T-helper 17 cell (primary cell): Measurements from ENCODE around the gene SPA17. TPM values are rescaled to one million over a fixed set of nuclear protein-coding genes. Genes with fewer than 3 reads are reported as not detected.

ENCODE experiments used
- ATAC-seq: fragments of 150-1000 bp; cut with Tn5 transposase; 2 replicates; pipeline ENCODE4 v1.10.0; 2021; ENCODE audit warnings: mild to moderate bottlenecking, moderate library complexity
- DNase-seq, 3 donors: peaks; one replicate each; pipeline versions ENCODE4 v3.0.0 to v3.0.0-alpha.2; 2020 to 2021
- H3K9me3 ChIP-seq: one replicate; pipeline ENCODE4 v1.7.0; 2013; ENCODE audit warnings: low read length, mild to moderate bottlenecking; ENCODE audit not compliant: control insufficient read depth, poor library complexity, severe bottlenecking
- H3K27ac Mint-ChIP-seq: one replicate; pipeline ENCODE4 v1.8.0; 2022; ENCODE audit warnings: mild to moderate bottlenecking, moderate library complexity, mixed read lengths
- H3K27me3 Mint-ChIP-seq: one replicate; pipeline ENCODE4 v1.8.0; 2022; ENCODE audit warnings: mixed read lengths
- H3K36me3 Mint-ChIP-seq: one replicate; pipeline ENCODE4 v1.8.0; 2022; ENCODE audit warnings: low read depth, mixed read lengths
- H3K4me1 Mint-ChIP-seq: one replicate; pipeline ENCODE4 v1.8.0; 2022; ENCODE audit warnings: mild to moderate bottlenecking, mixed read lengths
- H3K4me3 Mint-ChIP-seq: one replicate; pipeline ENCODE4 v1.8.0; 2022; ENCODE audit warnings: mild to moderate bottlenecking, moderate library complexity, mixed read lengths
- total RNA-seq, 4 donors: library from RNA in 2 of 4; stranded (reverse) in 2 of 4; gene quantifications; one replicate each; pipeline ENCODE4 v1.2.3 and lab custom pipeline; 2022 to 2026

Gene SPA17
- total RNA-seq, 2 donors from 2014 or later = 0.67 to 1.1 TPM

- H3K9me3 ChIP-seq = no peaks in the 10 kb centered on the region
- H3K36me3 Mint-ChIP-seq = peaks cover 5% of the 10 kb centered on the region
- peaks cover 4% of the 10 kb centered on the region for H3K4me1 Mint-ChIP-seq
- no peaks in the 10 kb centered on the region for H3K27me3 Mint-ChIP-seq
- ATAC-seq (peak; percentile 81), DNase-seq (peak in 1 of 3 donors; percentile 10)
- no peak overlapping the region for H3K27ac Mint-ChIP-seq
- no peak overlapping the region for H3K4me3 Mint-ChIP-seq
Observed at GRCh38 chr11:124644426-124645280, 29.1 kb upstream of the SPA17 start.

- DNase-seq = no peak
- Mint-ChIP-seq H3K36me3 (peaks cover 4% of the 10 kb centered on the region), H3K4me1 (peaks cover 4% of the 10 kb centered on the region), H3K27me3 (no peaks in the 10 kb centered on the region), H3K27ac (no peak overlapping the region), H3K4me3 (no peak overlapping the region)
- H3K9me3 ChIP-seq = no peaks in the 10 kb centered on the region
- no peak for ATAC-seq
Observed at GRCh38 chr11:124646148-124646547, 27.6 kb upstream of the SPA17 start.

DNA sequence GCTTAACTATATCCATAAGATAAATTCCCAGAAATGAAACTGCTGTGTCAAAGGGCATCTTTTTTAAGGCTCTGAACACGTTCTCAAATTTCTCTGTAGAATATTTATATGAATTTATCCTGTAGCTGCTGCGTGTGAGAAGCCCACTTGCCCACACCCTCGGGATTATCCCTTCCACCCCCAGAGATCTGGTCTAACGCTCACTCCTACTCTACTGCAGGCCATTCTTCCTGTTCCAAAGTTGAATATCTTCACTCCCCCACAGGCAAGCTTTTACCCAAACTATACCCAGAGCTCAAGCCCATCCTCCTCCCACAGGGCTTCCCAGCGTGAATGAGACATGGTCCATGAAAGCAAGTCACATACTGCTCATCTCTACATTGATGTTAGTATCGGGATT lies 25.1 kb upstream of the SPA17 start:
- no peak for ATAC-seq
- H3K9me3 ChIP-seq = no peaks in the 10 kb centered on the region
- Mint-ChIP-seq H3K4me1 (peaks cover 6% of the 10 kb centered on the region), H3K4me3 (no peak overlapping the region), H3K36me3 (peaks cover 11% of the 10 kb centered on the region), H3K27me3 (no peaks in the 10 kb centered on the region), H3K27ac (no peak overlapping the region)
- DNase-seq = no peak

DNA sequence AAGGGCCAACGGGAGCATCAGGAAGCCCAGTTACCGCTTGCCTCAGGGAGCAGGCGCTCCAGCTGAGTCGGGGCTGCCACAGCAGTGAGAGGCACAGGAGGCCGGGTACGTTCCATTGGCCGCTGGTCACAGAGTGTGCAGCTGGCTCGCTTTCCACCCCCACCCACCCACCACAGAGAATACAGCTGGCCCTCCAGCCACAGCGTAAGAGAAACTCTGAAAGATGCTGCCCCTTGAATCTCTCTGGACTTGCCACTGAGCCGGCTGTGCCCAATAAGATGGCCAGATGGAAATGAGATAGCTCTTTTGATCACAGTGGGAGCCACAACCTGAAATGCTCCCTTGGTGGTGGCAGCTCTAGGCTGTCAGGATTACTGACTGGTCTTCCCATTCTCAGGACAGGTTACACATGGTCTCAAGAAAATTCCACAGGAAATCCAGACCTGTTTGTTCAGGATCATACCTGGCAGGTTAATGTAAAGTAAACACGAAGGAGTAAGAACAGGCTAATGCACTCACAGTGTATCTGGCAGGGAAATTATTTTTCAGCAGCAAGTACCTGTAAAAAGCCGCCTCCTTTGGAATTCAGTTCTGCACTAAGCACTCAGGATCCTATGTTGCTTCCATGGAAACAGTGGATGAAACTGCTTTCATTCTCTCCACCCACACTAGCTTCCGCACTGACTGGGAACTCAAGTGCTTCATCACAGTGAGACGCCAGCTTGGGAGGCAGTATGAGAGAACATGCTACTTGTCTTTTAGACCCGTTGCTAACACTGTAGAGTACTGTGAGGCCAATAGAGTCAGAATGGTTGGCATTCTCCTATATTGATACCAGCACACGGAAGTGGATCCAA lies 16.7 kb upstream of the SPA17 start:
- Mint-ChIP-seq H3K27ac (no peak overlapping the region), H3K4me1 (peaks cover 2% of the 10 kb centered on the region), H3K4me3 (no peak overlapping the region), H3K27me3 (no peaks in the 10 kb centered on the region), H3K36me3 (peaks cover 9% of the 10 kb centered on the region)
- no peaks in the 10 kb centered on the region for H3K9me3 ChIP-seq
- ATAC-seq (no peak), DNase-seq (no peak)

DNA sequence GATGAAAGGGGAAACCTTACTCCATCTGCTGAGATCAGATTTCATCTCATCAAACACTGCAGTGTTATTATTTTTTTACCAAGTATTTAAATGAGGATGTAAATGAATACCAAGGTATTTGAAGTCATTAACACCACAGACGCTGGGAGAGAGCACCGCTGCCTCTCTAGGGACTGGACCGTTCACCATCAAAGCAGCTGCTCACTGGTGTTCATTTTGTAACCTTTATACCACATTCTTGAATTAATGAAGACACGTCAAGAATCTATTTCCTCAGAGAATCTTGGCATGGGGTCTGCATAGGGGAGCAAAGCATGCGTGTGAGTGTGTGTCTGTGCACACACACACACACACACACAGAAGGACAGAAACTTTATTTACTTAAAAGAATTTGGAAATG lies 15.8 kb upstream of the SPA17 start:
- peaks cover 9% of the 10 kb centered on the region for H3K36me3 Mint-ChIP-seq
- no peak overlapping the region for H3K27ac Mint-ChIP-seq
- no peak for ATAC-seq
- H3K4me1 Mint-ChIP-seq = no peaks in the 10 kb centered on the region
- H3K27me3 Mint-ChIP-seq = no peaks in the 10 kb centered on the region
- no peak for DNase-seq
- no peaks in the 10 kb centered on the region for H3K9me3 ChIP-seq
- no peak overlapping the region for H3K4me3 Mint-ChIP-seq

- Mint-ChIP-seq H3K27ac (no peak overlapping the region), H3K27me3 (no peaks in the 10 kb centered on the region), H3K36me3 (peaks cover 4% of the 10 kb centered on the region), H3K4me3 (no peak overlapping the region), H3K4me1 (no peaks in the 10 kb centered on the region)
- DNase-seq = no peak
- H3K9me3 ChIP-seq = no peaks in the 10 kb centered on the region
- ATAC-seq = no peak
Observed at GRCh38 chr11:124658501-124658900, 15.2 kb upstream of the SPA17 start.

GRCh38 chr11:124658986-124659385 lies 14.7 kb upstream of the SPA17 start:
- no peak for DNase-seq
- H3K9me3 ChIP-seq = no peaks in the 10 kb centered on the region
- no peak overlapping the region for H3K27ac Mint-ChIP-seq
- H3K4me3 Mint-ChIP-seq = no peak overlapping the region
- peaks cover 3% of the 10 kb centered on the region for H3K36me3 Mint-ChIP-seq
- H3K27me3 Mint-ChIP-seq = no peaks in the 10 kb centered on the region
- no peaks in the 10 kb centered on the region for H3K4me1 Mint-ChIP-seq
- ATAC-seq = no peak

- H3K4me3 Mint-ChIP-seq = no peak overlapping the region
- peaks cover 3% of the 10 kb centered on the region for H3K36me3 Mint-ChIP-seq
- no peaks in the 10 kb centered on the region for H3K27me3 Mint-ChIP-seq
- H3K4me1 Mint-ChIP-seq = no peaks in the 10 kb centered on the region
- H3K27ac Mint-ChIP-seq = no peak overlapping the region
- ATAC-seq (no peak), DNase-seq (no peak)
- H3K9me3 ChIP-seq = no peaks in the 10 kb centered on the region
Observed at GRCh38 chr11:124661553-124661952, 12.2 kb upstream of the SPA17 start.

GRCh38 chr11:124662106-124662505 lies 11.6 kb upstream of the SPA17 start:
- no peak for ATAC-seq
- Mint-ChIP-seq H3K4me3 (no peak overlapping the region), H3K4me1 (no peaks in the 10 kb centered on the region), H3K27ac (no peak overlapping the region), H3K36me3 (peaks cover 3% of the 10 kb centered on the region), H3K27me3 (no peaks in the 10 kb centered on the region)
- H3K9me3 ChIP-seq = no peaks in the 10 kb centered on the region
- DNase-seq = no peak

- peaks cover 3% of the 10 kb centered on the region for H3K36me3 Mint-ChIP-seq
- no peak overlapping the region for H3K4me3 Mint-ChIP-seq
- ATAC-seq (no peak), DNase-seq (no peak)
- no peaks in the 10 kb centered on the region for H3K4me1 Mint-ChIP-seq
- no peak overlapping the region for H3K27ac Mint-ChIP-seq
- no peaks in the 10 kb centered on the region for H3K9me3 ChIP-seq
- H3K27me3 Mint-ChIP-seq = no peaks in the 10 kb centered on the region
Observed at GRCh38 chr11:124663861-124664260, 9.8 kb upstream of the SPA17 start.

- Mint-ChIP-seq H3K36me3 (no peaks in the 10 kb centered on the region), H3K27me3 (no peaks in the 10 kb centered on the region), H3K4me1 (peaks cover 14% of the 10 kb centered on the region), H3K4me3 (no peak overlapping the region), H3K27ac (no peak overlapping the region)
- DNase-seq (no peak), ATAC-seq (no peak)
- no peaks in the 10 kb centered on the region for H3K9me3 ChIP-seq
Observed at GRCh38 chr11:124667601-124668000, 6.1 kb upstream of the SPA17 start.

GRCh38 chr11:124669193-124669592 lies 4.5 kb upstream of the SPA17 start:
- H3K4me1 Mint-ChIP-seq = peaks cover 26% of the 10 kb centered on the region
- no peaks in the 10 kb centered on the region for H3K27me3 Mint-ChIP-seq
- no peaks in the 10 kb centered on the region for H3K36me3 Mint-ChIP-seq
- H3K9me3 ChIP-seq = no peaks in the 10 kb centered on the region
- DNase-seq (peak in 1 of 3 donors; percentile 33), ATAC-seq (no peak)
- H3K27ac Mint-ChIP-seq = no peak overlapping the region
- no peak overlapping the region for H3K4me3 Mint-ChIP-seq

DNA sequence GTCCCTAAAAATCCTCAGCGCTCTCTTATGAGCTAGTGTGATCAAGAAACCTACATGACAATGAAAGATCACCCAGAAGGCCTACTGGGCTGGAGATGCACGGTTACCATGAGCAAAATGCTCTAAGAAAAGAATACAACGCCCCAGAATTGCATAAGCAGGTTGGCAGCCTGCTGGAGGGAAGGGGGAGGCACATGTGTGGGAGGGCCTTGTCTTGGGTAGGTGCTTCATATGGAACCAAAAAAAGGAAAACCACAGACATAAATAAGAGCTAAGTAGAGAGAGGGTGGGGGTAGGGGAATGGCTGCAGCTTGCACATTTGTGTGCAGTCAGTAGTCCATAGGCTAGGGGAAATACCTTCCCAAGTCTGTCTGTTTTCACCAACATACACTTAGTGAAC lies 3.0 kb upstream of the SPA17 start:
- Mint-ChIP-seq H3K4me3 (no peak overlapping the region), H3K27me3 (no peaks in the 10 kb centered on the region), H3K27ac (peak overlapping the region; percentile 97), H3K36me3 (no peaks in the 10 kb centered on the region), H3K4me1 (peaks cover 29% of the 10 kb centered on the region)
- no peaks in the 10 kb centered on the region for H3K9me3 ChIP-seq
- DNase-seq = peak in 2 of 3 donors; percentile 14 to 32
- ATAC-seq = peak; percentile 63
